Caco-2 (cell line): ENCODE data around the gene CCDC197. TPM values are rescaled to one million over a fixed set of nuclear protein-coding genes. Genes with fewer than 3 reads are reported as not detected.

ENCODE experiments used
- BruUV-seq: library from RNA; stranded (reverse); fragments of 400-500 nt; replicated peaks from 2 replicates; lab custom pipeline; 2021; lab: Mats Ljungman, UMichigan
- CTCF ChIA-PET: fragments of 300-600 bp; sonication (Branson Sonifier 250); formaldehyde crosslinking; loops from one replicate; lab custom pipeline; 2022; ENCODE audit warnings: antibody characterized with exemption; lab: Charles Lee
- POLR2A ChIA-PET: fragments of 300-600 bp; sonication (Branson Sonifier 250); formaldehyde crosslinking; loops from one replicate; lab custom pipeline; 2022; ENCODE audit warnings: antibody characterized with exemption; lab: Charles Lee
- DNase-seq, 2 experiments: peaks; one replicate each; pipeline versions ENCODE4 v3.0.0 to v3.0.0-alpha.2; 2020 to 2022
- H3K27me3 ChIP-seq: replicated peaks from 2 replicates; pipeline ENCODE4 v1.6.0; 2011; ENCODE audit warnings: low read length; ENCODE audit not compliant: control insufficient read depth, insufficient read depth
- H3K36me3 ChIP-seq: 2 replicates; pipeline ENCODE4 v1.5.1; 2011; ENCODE audit warnings: low read length; ENCODE audit not compliant: control insufficient read depth, insufficient read depth
- H3K4me1 ChIP-seq: fragments of 250-450 bp; sonication (Bioruptor Pico); 2 replicates; pipeline ENCODE4 v1.5.1; 2020; ENCODE audit warnings: mild to moderate bottlenecking
- H3K4me3 ChIP-seq: 2 replicates; pipeline ENCODE4 v1.5.1; 2011; ENCODE audit warnings: low read depth, mild to moderate bottlenecking, control low read depth, low read length
- H3K9me3 ChIP-seq: fragments of 250-450 bp; sonication (Bioruptor Pico); 2 replicates; pipeline ENCODE4 v1.5.1; 2020; ENCODE audit warnings: mild to moderate bottlenecking, moderate library complexity
- H3K27ac Mint-ChIP-seq: one replicate; pipeline ENCODE4 v1.8.0; 2022; ENCODE audit warnings: mixed read lengths; ENCODE audit not compliant: unreplicated experiment
- H3K27me3 Mint-ChIP-seq: one replicate; pipeline ENCODE4 v1.8.0; 2022; ENCODE audit warnings: mixed read lengths; ENCODE audit not compliant: insufficient read depth, unreplicated experiment
- H3K36me3 Mint-ChIP-seq: one replicate; pipeline ENCODE4 v1.8.0; 2022; ENCODE audit warnings: mild to moderate bottlenecking, mixed read lengths; ENCODE audit not compliant: insufficient read depth, unreplicated experiment
- H3K4me1 Mint-ChIP-seq: one replicate; pipeline ENCODE4 v1.8.0; 2022; ENCODE audit warnings: low read depth, mixed read lengths; ENCODE audit not compliant: unreplicated experiment
- H3K4me3 Mint-ChIP-seq: one replicate; pipeline ENCODE4 v1.8.0; 2022; ENCODE audit warnings: mild to moderate bottlenecking, moderate library complexity, mixed read lengths; ENCODE audit not compliant: unreplicated experiment
- H3K9me3 Mint-ChIP-seq: one replicate; pipeline ENCODE4 v1.8.0; 2022; ENCODE audit warnings: mixed read lengths; ENCODE audit not compliant: unreplicated experiment
- CTCF ChIP-seq, 2 experiments: fragments of 200-600 bp in 1 of 2; IDR thresholded peaks; 1 replicate in 1 of 2; 2 replicates in 1 of 2; pipeline versions ENCODE4 v1.5.1 to v1.8.0; 2011 to 2022; ENCODE audit warnings: antibody characterized with exemption in 1 of 2, control low read depth in 1 of 2, inconsistent platforms in 1 of 2, low read depth in 1 of 2, low read length in 1 of 2, mild to moderate bottlenecking in 1 of 2, moderate library complexity in 1 of 2; ENCODE audit not compliant: insufficient read depth in 1 of 2, severe bottlenecking in 1 of 2, unreplicated experiment in 1 of 2
- intact Hi-C: fragments of 100-400 bp; cut with micrococcal nuclease; formaldehyde crosslinking; loops from one replicate; pipeline ENCODE4 v1.10.0; 2022; ENCODE audit not compliant: unreplicated experiment
- total RNA-seq: library from RNA; stranded (reverse); gene quantifications from 2 replicates; pipeline ENCODE4 v1.2.3, GENCODE V29; 2022

Gene CCDC197
- total RNA-seq, 1 experiment from 2014 or later, result not detected

GRCh38 chr14:94021001-94021400 lies 23.9 kb downstream of the CCDC197 start:
- Histone ChIP-seq H3K36me3 (no peaks in the 10 kb centered on the region), H3K9me3 (no peaks in the 10 kb centered on the region), H3K4me1 (peaks cover 8% of the 10 kb centered on the region; the same call in 1 of the 2 replicates), H3K4me3 (no peak overlapping the region), H3K27me3 (no peaks in the 10 kb centered on the region)
- no peak overlapping the region for H3K4me3 Mint-ChIP-seq
- no peak overlapping the region for H3K27ac Mint-ChIP-seq
- H3K9me3 Mint-ChIP-seq, result no peaks in the 10 kb centered on the region
- no peak for TF ChIP-seq CTCF (IDR thresholded peaks at IDR 0.05; ENCODE audit: insufficient read depth in 1 of 2, low read depth in 1 of 2, low read length in 1 of 2, severe bottlenecking in 1 of 2, unreplicated experiment in 1 of 2)
- H3K36me3 Mint-ChIP-seq, result no peaks in the 10 kb centered on the region
- CTCF ChIA-PET, result interaction anchor here (0.9 kb wide), 1 partner anchor 111 kb away, joined by 3 read pairs; no protein-coding TSS in a partner anchor
- H3K27me3 Mint-ChIP-seq, result no peaks in the 10 kb centered on the region
- intact Hi-C loops, result no loop called here
- POLR2A ChIA-PET, result no interaction called here
- DNase-seq, result no peak
- BruUV-seq, result no TSS peak
- peaks cover 18% of the 10 kb centered on the region for H3K4me1 Mint-ChIP-seq

GRCh38 chr14:94021416-94022157 lies 24.5 kb downstream of the CCDC197 start:
- intact Hi-C loops, result no loop called here
- no peak overlapping the region for H3K4me3 ChIP-seq
- Mint-ChIP-seq H3K4me1 (peaks cover 18% of the 10 kb centered on the region), H3K4me3 (no peak overlapping the region), H3K9me3 (no peaks in the 10 kb centered on the region), H3K27me3 (no peaks in the 10 kb centered on the region), H3K27ac (no peak overlapping the region), H3K36me3 (no peaks in the 10 kb centered on the region)
- ChIA-PET CTCF (interaction anchor here (0.6 to 0.9 kb wide), 3 partner anchors 30 to 159 kb away, joined by 3 to 4 read pairs (median 3); no protein-coding TSS in a partner anchor), POLR2A (no interaction called here)
- BruUV-seq, result no TSS peak
- TF ChIP-seq CTCF (IDR thresholded peaks at IDR 0.05; ENCODE audit: insufficient read depth in 1 of 2, low read depth in 1 of 2, low read length in 1 of 2, severe bottlenecking in 1 of 2, unreplicated experiment in 1 of 2), result no peak
- no peaks in the 10 kb centered on the region for H3K9me3 ChIP-seq
- no peaks in the 10 kb centered on the region for H3K36me3 ChIP-seq
- no peak for DNase-seq
- H3K4me1 ChIP-seq, result peaks cover 8% of the 10 kb centered on the region; the same call in 1 of the 2 replicates
- H3K27me3 ChIP-seq, result no peaks in the 10 kb centered on the region

- Mint-ChIP-seq H3K4me1 (peaks cover 18% of the 10 kb centered on the region), H3K36me3 (no peaks in the 10 kb centered on the region), H3K9me3 (no peaks in the 10 kb centered on the region), H3K27me3 (no peaks in the 10 kb centered on the region), H3K4me3 (no peak overlapping the region), H3K27ac (no peak overlapping the region)
- intact Hi-C loops, result no loop called here
- CTCF ChIA-PET, result interaction anchor here (0.6 kb wide), 2 partner anchors 14 to 158 kb away, joined by 3 to 4 read pairs; no protein-coding TSS in a partner anchor
- Histone ChIP-seq H3K9me3 (no peaks in the 10 kb centered on the region), H3K4me3 (no peak overlapping the region), H3K4me1 (peaks cover 11% of the 10 kb centered on the region; the same call in 1 of the 2 replicates), H3K36me3 (no peaks in the 10 kb centered on the region), H3K27me3 (no peaks in the 10 kb centered on the region)
- TF ChIP-seq CTCF (IDR thresholded peaks at IDR 0.05; ENCODE audit: insufficient read depth in 1 of 2, low read depth in 1 of 2, low read length in 1 of 2, severe bottlenecking in 1 of 2, unreplicated experiment in 1 of 2), result no peak
- no TSS peak for BruUV-seq
- no peak for DNase-seq
- POLR2A ChIA-PET, result no interaction called here
Observed at GRCh38 chr14:94022532-94023411, 25.7 kb downstream of the CCDC197 start.
